ENCODE data around the gene FKBP6.
"Not testable (repeated sequence)": the region's sequence is repeated elsewhere in the genome, so short reads cannot be mapped to it uniquely, and the experiment has no call there.

FKBP6 gene

DNA sequence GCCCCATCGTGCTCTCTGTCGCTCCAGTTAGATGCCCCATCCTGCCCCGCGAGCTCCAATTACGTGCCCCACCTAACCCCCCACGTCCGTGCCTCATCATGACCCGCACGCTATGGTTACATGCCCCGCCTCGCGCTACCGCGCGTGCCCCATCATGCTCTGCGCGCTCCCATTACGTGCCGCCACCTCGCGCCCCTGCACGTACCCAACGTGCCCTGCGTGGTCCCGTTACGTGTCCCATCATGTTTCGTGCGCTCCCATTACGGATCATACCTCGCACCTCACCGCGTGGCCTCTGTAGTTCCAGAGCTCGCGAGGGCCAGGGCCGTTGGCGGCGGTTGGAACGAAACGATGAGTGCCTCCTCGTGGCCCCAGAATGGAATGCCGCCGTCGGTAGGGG, at the start of gene FKBP6, which contains the start of gene TRIM50:
FKBP6 (plus strand) TSS at position 240 of the 400 bp plus-strand sequence. CDS start 268 bp downstream, outside the sequence.
TRIM50 (minus strand) TSS at position 161 of the 400 bp plus-strand sequence. CDS start 3,295 bp downstream, outside the sequence.
- DNase-seq (ENCODE audit: low read depth in 2 of 2) = not testable (repeated sequence)

- not testable (repeated sequence) for DNase-seq (ENCODE audit: low read depth in 2 of 2)
Measured at GRCh38 chr7:73297235-73297634, 30.7 kb upstream of the FKBP6 start.

GRCh38 chr7:73297706-73298105, 30.3 kb upstream of the FKBP6 start:
- not testable (repeated sequence) for DNase-seq (ENCODE audit: low read depth in 2 of 2)

DNA sequence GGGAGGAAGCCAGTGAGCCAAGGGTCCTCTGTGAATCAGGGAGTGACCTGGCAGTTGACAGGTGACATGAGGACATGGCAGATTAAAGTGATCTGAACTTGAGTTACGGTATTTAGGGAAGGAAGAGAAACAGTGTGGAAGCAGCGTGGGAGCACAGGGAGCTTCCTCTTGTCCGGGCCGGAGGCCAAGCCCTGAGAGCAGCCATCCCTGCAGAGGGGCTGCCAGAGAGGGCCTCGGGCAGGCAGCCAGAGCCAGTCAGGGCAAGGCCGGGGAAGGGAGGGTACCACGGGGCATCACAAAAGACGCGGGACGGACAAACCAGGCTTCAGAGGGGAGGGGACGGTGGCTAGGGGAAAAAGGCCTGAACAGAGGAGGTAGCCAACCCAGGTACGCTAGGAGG, 28.1 kb upstream of the FKBP6 start:
- not testable (repeated sequence) for DNase-seq (ENCODE audit: low read depth in 2 of 2)

GRCh38 chr7:73301108-73301507, 26.9 kb upstream of the FKBP6 start:
- not testable (repeated sequence) for DNase-seq (ENCODE audit: low read depth in 2 of 2)

DNA sequence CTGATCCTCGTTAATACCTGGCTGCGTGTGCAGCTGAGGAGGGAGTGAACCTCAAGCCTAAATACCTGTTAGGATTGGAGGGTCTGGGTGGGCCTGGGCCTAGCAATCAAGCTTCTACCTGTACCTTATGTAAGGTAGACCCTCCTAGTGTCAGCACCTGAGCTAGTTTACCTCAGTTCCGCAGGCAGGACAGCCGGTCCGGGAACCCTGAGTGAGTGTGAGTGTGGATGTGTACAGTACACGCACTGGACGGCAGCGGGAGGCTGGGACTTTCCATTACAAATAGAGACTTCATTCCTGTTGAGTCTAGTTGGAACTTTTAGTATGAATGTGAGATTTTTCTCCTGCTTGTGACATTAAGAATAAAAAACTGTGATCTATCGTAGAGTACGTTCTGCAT, 25.1 kb upstream of the FKBP6 start:
- not testable (repeated sequence) for DNase-seq (ENCODE audit: low read depth in 2 of 2)

DNA sequence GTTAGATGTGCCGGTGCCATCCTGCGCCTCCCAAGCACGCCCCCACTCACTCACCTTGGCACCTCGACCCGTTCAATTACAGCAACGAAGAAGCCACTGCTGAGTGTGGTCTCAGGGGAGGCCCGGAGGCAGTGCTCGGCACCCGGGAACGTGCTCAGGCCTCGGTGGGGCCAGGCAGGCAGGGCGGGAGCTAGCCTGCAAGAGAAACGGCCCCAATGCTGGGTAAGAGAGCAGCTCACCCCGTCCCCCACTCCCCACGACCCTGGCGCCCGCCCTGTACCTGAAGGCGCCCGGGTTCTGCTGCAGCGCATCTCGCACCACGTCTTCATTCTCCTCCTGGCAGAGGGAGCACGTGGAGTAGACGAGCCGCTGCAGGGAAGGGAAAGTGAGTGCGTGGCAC, 24.4 kb upstream of the FKBP6 start:
- no peak for DNase-seq (ENCODE audit: low read depth in 2 of 2)

DNA sequence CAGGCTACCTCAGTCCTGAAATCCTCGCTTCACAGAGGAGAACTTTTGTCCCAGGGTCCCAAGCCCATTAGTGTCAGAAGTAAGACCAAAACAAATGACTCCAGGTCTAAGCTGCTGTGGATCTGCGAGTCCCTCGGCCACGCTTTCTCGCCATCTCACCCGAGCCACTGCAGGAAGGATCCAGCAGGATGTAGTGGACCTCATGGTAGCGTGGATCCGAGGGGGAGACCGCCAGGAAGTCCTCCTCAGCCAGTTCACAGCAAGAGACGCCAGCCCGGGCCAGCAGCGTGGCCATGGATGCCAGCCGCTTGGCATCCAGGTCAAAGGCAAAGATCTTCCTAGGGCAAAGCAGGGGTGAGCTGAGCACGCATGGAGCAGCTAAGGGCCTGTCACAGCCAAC, 23.9 kb upstream of the FKBP6 start:
- DNase-seq (ENCODE audit: low read depth in 2 of 2) = no peak

DNA sequence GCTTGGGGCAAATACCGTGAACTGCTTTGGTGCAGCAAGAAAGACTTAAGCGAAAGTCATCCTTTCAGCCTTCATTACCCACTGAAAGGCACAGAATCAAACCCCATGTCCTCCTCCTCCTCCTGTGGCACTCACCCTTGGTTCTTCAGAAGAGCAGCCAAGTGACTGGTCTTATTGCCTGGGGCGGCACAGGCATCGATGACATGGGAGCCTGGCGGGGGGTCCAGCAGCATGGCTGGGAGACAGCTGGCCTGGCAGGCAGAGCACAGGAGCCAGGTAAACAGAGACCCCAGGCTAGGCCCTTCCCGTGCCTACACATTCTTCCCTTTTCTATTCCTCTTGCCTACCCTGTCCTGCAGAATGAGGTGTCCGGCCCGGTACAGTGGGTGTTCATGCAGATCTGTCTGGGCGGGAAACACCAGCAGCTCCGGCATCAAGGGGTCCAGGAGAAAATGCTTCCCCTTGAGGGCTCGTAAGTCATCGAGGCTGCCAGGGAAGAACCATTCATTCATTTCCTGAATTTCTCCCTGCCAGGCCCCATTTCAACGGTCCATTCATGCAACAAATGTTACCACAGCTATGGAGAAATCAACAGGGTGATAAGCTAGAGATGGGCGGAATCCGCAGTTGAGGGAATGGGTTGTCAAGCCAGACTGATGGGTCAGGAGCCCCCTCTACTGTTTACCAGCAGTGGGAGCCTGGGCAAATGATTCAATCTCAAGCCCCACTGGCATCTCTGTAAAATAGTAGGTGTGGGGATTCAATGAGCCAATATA, 23.2 kb upstream of the FKBP6 start:
- DNase-seq (ENCODE audit: low read depth in 2 of 2) = not testable (repeated sequence)

DNA sequence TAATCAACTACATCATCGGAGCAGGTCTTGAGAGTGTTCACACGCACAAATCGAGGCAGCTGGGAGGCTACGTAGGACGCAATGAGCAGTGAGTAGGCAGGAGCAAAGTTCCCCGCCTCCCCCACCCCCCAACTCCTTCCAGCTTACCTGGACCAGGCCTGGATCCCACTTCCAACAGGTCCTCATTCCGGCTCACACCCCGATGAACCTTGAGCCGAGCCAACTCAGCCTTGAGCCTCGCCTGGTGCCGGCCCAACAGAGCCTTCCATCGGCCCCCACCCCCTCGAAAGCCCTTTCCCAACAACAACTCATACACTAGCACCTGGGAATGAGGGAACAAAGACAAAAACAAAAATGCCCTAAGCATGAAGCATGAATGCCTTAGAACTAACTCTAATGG, 20.5 kb upstream of the FKBP6 start:
- no peak for DNase-seq (ENCODE audit: low read depth in 2 of 2)

DNA sequence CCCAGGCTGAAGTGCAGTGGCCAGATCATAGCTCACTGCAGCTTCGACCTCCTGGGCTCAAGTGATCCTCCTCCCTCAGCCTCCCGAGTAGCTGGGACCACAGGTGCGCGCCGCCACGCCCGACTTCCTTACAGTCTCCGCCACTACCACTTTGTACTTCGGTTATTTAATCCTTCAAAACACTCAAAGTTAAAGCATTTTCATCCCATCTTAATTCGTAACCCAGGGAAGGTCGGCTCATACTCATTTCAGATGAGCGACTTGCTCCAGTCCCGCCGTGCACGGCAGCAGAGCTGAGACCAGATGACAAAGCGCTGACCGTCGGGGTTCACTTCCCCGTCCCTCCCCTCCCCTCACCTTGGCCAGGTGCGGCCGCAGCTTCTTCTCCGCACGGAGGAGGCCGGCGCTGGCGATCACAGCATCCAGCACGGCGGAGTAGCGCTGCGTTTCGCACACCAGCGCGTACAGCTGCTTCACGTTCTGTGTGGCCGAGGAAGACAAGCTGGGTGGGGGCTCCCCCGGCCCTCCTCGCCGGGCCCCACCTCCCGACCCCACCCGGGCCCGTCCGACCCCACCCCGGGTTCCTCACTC, 19.8 kb upstream of the FKBP6 start:
- DNase-seq (ENCODE audit: low read depth in 2 of 2) = no peak

- no peak for DNase-seq (ENCODE audit: low read depth in 2 of 2)
Measured at GRCh38 chr7:73308665-73309214, 19.2 kb upstream of the FKBP6 start, which contains the start of gene NSUN5. TSS of gene NSUN5 (minus strand) at chr7:73308826. CDS start at chr7:73308790, 36 bp downstream.

DNA sequence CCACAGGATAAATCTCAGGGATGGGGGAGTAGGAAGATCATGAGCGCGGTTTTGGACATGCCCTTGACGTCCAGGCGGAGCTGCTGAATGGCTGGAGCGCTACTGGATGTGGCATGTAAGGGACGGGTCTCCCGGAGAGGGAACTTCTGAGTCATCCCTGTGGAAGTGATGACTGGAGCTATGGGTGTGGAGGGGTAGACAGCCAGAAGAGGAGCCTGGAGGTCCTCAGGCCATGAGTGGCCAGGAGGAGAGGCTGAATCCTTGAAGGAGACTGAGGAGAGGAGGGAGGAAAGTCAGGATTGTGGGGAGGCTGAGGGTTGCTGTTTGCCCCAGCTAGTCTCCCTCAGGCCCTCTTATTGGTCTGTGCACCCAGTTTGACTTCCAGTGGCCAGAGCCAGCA, 16.5 kb upstream of the FKBP6 start:
- not testable (repeated sequence) for DNase-seq (ENCODE audit: low read depth in 2 of 2)

GRCh38 chr7:73312831-73313520, 15.0 kb upstream of the FKBP6 start:
- DNase-seq (ENCODE audit: low read depth in 2 of 2) = no peak

DNA sequence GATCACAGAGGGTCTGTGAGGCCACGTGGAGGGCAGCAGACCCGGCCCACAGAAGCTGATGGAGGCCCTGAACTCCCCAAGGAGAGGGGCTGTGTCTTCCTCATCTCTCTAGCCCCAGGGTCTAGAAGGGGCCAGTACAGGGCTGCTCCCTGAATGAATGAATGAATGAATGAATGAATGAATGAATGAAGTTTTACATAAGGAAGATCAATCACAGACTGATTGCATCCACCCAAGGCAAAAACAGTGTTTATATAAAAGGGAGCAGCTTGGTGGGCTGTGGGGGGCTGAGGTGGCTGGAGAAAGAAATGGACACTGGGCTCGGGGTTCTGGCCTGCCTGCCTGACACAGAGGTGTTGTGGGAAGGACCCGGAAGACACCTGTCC, 14.4 kb upstream of the FKBP6 start:
- DNase-seq (ENCODE audit: low read depth in 2 of 2) = no peak

DNA sequence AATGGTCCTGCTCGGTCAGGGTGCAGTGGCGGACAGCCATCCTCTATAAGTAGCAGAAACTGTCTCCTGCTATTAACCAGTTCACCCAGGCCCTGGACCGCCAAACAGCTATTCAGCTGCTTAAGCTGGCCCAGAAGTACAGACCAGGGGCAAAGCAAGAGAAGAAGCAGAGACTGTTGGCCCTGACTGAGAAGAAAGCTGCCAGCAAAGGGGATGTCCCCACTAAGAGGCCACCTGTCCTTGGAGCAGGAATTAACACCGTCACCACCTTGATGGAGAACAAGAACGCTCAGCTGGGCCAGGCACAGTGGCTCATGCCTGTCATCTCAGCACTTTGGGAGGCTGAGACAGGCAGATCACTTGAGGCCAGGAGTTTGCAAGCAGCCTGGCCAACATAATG, 13.7 kb upstream of the FKBP6 start:
- no peak for DNase-seq (ENCODE audit: low read depth in 2 of 2)

GRCh38 chr7:73316521-73316920, 11.4 kb upstream of the FKBP6 start:
- DNase-seq (ENCODE audit: low read depth in 2 of 2) = no peak

GRCh38 chr7:73318656-73319204, 9.2 kb upstream of the FKBP6 start:
- DNase-seq (ENCODE audit: low read depth in 2 of 2) = not testable (repeated sequence)

GRCh38 chr7:73319541-73319940, 8.4 kb upstream of the FKBP6 start:
- not testable (repeated sequence) for DNase-seq (ENCODE audit: low read depth in 2 of 2)

DNA sequence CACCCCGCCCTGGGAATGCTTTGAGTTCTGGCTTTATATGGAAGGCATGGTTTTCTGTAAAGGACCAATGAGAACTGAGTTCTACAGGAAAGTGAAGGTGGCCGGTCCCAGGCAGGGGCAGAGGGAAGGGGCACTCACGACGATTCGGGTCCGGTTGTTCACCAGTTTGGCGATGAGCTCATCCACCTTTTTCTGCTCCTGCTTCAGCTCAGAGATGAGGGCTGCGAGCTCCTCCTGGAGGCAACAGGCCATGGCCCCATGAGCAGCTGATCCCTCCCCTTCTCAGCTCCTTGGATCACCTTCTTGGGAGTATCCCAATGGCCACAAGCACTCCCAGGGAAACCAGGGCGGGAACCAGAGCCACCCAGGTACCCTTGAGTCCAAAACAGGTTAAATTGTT, 8.0 kb upstream of the FKBP6 start:
- DNase-seq (ENCODE audit: low read depth in 2 of 2) = not testable (repeated sequence)

DNA sequence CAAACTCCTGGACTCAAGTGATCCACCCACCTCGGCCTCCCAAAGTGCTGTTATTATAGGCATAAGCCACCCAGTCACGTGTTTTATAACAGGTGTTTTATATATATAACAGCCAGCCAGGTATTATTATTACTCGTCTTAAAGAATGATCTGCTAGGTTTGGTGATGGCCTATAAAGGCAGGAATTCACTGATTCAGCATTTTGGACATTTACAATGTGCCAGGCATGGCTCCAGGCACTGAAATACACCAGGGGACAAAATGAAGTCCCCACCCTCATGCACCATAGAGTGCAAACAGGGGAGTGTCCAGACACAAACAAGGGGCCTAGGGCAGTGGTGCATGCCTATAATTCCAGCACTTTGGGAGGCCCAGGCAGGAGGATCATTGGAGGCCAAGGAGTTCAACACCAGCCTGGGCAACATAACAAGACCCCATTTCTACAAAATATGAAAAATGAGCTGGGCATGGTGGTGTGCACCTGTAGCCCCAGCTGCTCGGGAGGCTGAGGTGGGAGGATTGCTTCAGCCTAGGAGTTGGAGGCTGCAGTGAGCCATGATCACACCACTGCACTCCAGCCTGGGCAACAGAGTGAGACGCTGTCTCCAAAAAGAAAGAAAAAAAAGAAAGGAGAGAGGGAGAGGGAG, 4.4 kb upstream of the FKBP6 start:
- not testable (repeated sequence) for DNase-seq (ENCODE audit: low read depth in 2 of 2)
